ENCODE data around the gene PLCL1.
"Not testable (repeated sequence)": the region's sequence is repeated elsewhere in the genome, so short reads cannot be mapped to it uniquely, and the experiment has no call there.

The PLCL1 gene

GRCh38 chr2:198146346-198146940 is 342.1 kb downstream of the PLCL1 start:
- FAIRE-seq, result no peak

GRCh38 chr2:198157314-198157713 is 352.9 kb downstream of the PLCL1 start:
- no peak for FAIRE-seq
- no peak for DNase-seq (ENCODE audit: insufficient read length, low spot score)

More at GRCh38 chr2:198146346-198146940, 342.1 kb downstream of the PLCL1 start:
- DNase-seq (ENCODE audit: insufficient read length, low spot score), result no peak

- FAIRE-seq (no peak), DNase-seq (ENCODE audit: insufficient read length, low spot score) (no peak)
These were observed 356.8 kb downstream of the PLCL1 start for GRCh38 chr2:198161151-198161550.

GRCh38 chr2:198162276-198162675 is 357.9 kb downstream of the PLCL1 start:
- FAIRE-seq (no peak), DNase-seq (ENCODE audit: insufficient read length, low spot score) (no peak)

DNA sequence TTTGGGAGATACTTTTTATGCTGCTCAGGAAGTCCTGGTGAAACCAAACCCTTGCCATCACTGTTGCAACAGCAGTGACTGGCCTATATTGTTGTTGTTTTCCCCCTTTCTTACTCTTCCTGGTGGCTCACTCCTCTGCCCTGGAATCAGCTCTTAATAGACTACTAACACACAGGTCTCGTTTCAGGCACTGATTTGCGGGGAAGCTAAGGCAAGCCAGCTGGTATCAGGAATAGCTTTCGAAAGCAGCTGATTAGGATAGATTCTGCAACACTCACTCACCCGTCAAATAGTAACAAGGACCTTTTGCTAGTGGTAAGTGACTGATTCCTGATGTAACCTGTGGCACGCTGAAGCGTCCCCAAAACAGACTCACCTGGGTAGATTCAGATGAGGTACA is 360.4 kb downstream of the PLCL1 start:
- no peak for DNase-seq (ENCODE audit: insufficient read length, low spot score)
- FAIRE-seq, result no peak

DNA sequence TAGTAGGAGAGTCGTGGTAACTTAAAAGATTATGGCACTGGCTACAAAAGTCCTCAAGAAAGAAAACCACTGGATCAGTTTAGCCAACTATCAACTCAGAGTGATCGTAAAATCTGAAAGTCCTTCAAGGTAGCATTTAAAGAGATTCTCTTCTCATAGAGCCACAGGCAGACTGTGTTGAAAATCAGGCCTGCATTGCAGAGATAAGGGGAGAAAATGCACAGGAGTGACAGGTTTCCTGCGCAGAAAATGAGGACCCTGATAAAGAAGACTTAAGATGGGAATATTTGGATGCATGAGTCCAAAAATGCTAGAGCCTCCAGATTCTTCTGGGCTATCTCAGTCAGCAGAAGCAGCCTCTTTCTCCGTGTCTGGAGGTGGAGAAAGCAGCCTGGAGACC is 360.9 kb downstream of the PLCL1 start:
- DNase-seq (ENCODE audit: insufficient read length, low spot score) (no peak), FAIRE-seq (no peak)

GRCh38 chr2:198167346-198167745 is 363.0 kb downstream of the PLCL1 start:
- FAIRE-seq (no peak), DNase-seq (ENCODE audit: insufficient read length, low spot score) (no peak)

- FAIRE-seq (no peak), DNase-seq (ENCODE audit: insufficient read length, low spot score) (no peak)
These were observed 364.3 kb downstream of the PLCL1 start for GRCh38 chr2:198168651-198169050.

DNA sequence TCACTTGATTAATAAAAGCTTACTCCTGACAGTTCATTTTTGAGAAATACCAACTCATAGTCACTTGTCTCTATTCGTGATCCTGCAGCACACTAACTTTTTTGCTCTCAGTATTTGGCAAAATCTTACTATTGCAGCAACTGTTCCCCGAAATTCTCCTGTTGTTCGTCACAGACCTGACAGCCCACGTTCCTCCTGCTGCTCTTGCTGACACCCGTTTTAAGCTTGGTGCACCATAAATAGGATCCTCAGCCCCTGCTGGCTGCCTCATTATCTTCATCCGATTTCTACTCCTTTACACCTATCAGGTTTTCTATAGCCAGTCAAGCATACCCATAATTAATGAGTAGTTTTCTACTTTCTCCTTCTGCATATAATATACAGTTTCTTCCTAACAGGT is 368.8 kb downstream of the PLCL1 start:
- no peak for DNase-seq (ENCODE audit: insufficient read length, low spot score)
- FAIRE-seq, result no peak

- DNase-seq (ENCODE audit: insufficient read length, low spot score), result no peak
- FAIRE-seq, result no peak
These were observed 369.5 kb downstream of the PLCL1 start for GRCh38 chr2:198173864-198174263.

DNA sequence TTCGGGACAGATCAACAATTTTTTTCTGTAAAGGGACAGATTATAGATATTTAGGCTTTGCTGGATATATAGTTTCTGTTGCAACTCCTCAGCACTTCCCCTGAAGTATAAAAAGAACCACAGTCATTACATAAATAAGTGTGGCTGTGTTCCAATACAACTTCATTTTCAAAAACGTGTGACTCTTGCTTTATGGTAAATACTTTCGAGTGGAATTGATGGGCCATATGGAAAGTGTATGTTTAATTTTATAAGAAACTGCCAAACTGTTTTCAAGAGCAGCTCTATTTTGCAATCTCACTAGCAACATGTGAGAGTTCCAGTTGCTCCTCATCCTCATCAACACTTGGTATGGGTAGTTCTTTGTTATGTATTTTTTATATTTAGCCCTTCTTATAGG is 370.9 kb downstream of the PLCL1 start:
- FAIRE-seq, result no peak
- no peak for DNase-seq (ENCODE audit: insufficient read length, low spot score)

- FAIRE-seq, result no peak
- DNase-seq (ENCODE audit: insufficient read length, low spot score), result no peak
These were observed 372.6 kb downstream of the PLCL1 start for GRCh38 chr2:198177040-198177439.

DNA sequence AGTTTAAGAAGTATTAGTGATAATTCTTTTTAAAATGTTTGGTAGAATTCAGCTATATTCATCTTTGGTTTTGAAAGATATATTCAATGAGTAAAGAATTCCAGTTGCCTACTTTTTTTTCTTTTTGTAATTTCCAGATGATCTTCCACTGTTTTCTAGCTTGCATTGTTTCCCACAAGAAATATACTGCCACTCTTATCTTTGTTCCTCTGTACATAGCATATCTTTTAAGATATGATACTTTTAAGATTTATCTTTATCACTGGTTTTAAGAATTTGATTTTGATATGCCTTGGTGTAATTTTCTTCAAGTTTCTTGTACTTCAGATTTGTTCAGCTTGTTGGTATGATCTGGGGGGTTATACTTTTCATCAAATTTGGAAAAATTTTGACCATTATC is 374.4 kb downstream of the PLCL1 start:
- no peak for FAIRE-seq
- no peak for DNase-seq (ENCODE audit: insufficient read length, low spot score)

DNA sequence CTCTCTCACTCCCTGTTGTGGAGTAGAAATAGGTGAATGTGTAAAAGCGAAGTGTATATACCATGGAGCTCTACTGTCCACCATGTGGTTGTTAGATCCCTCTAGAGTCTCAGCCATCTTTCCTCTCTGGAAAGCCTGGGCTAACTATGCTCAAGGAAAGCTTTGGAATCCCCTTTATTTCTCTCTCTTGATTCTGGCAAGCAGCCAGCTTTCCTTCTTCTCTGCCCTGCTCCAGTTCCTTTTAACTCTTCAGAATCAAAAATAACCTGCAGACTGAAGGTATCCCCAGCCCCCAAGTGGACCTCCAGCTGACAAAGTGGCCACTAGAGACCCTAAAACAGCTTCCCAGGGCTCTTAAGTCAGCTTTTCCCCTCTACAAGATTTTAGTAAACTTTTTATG is 381.9 kb downstream of the PLCL1 start:
- FAIRE-seq (no peak), DNase-seq (ENCODE audit: insufficient read length, low spot score) (no peak)

GRCh38 chr2:198187841-198188240 is 383.4 kb downstream of the PLCL1 start:
- FAIRE-seq (no peak), DNase-seq (ENCODE audit: insufficient read length, low spot score) (no peak)

- no peak for DNase-seq (ENCODE audit: insufficient read length, low spot score)
- FAIRE-seq, result no peak
These were observed 384.6 kb downstream of the PLCL1 start for GRCh38 chr2:198188982-198189381.

GRCh38 chr2:198191651-198192050 is 387.3 kb downstream of the PLCL1 start:
- no peak for FAIRE-seq
- no peak for DNase-seq (ENCODE audit: insufficient read length, low spot score)

DNA sequence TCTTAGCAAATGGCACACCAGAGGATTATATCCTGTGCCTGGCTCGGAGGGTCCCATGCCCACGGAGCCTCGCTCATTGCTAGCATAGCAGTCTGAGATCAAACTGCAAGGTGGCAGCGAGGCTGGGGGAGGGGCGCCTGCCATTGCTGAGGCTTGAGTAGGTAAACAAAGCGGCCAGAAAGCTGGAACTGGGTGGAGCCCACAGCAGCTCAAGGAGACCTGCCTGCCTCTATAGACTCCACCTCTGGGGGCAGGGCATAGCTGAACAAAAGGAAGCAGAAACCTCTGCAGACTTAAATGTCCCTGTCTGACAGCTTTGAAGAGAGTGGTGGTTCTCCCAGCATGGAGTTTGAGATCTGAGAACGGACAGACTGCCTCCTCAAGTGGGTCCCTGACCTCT is 392.2 kb downstream of the PLCL1 start:
- DNase-seq (ENCODE audit: insufficient read length, low spot score); FAIRE-seq: not testable (repeated sequence)
